GM12878 (cell line): ENCODE data around the gene DDX56. TPM values are rescaled to one million over a fixed set of nuclear protein-coding genes. Genes with fewer than 3 reads are reported as not detected.

Source experiments
- ATAC-seq: fragments of 200-7000 bp; cut with Tn5 transposase; 3 replicates; pipeline ENCODE4 v1.9.1; 2020; ENCODE audit warnings: mild to moderate bottlenecking, moderate library complexity
- BruUV-seq: library from RNA; stranded (reverse); fragments of 400-500 nt; replicated peaks from 2 replicates; lab custom pipeline; 2021; lab: Mats Ljungman, UMichigan
- CTCF ChIA-PET: fragments of 300-600 bp; sonication (Branson Sonifier 250); formaldehyde crosslinking; extraction: SDS; loops from one replicate; lab custom pipeline; 2021; ENCODE audit warnings: inconsistent platforms; lab: Yijun Ruan, JAX
- POLR2A ChIA-PET: fragments of 350-600 bp; formaldehyde crosslinking; extraction: SDS; loops from one replicate; lab custom pipeline; 2021; ENCODE audit warnings: inconsistent platforms; lab: Charles Lee
- RAD21 ChIA-PET: fragments of 300-600 bp; sonication (Branson Sonifier 250); formaldehyde crosslinking; loops from one replicate; lab custom pipeline; 2023; ENCODE audit warnings: antibody characterized with exemption; ENCODE audit not compliant: unreplicated experiment; lab: Charles Lee
- SMC1A ChIA-PET: fragments of 300-600 bp; sonication (Branson Sonifier 250); formaldehyde crosslinking; loops from one replicate; lab custom pipeline; 2023; ENCODE audit not compliant: unreplicated experiment, uncharacterized antibody; lab: Charles Lee
- DNase-seq: peaks from one replicate; pipeline ENCODE4 v3.0.0-alpha.2; 2011; ENCODE audit warnings: low read depth, low spot score
- FAIRE-seq: peaks from 3 replicates; lab custom pipeline; 2011; peaks lifted over from hg19 to GRCh38; lab: Jason Lieb, UNC
- H2AFZ ChIP-seq: 2 replicates; pipeline ENCODE4 v1.6.0; 2011; ENCODE audit warnings: low read depth, low read length, control low read depth; ENCODE audit not compliant: control insufficient read depth
- H3K27ac ChIP-seq: 2 replicates; pipeline ENCODE4 v1.5.1; 2011; ENCODE audit warnings: control low read depth; ENCODE audit not compliant: control insufficient read depth, insufficient read depth
- H3K27me3 ChIP-seq, 2 experiments: replicated peaks in 1 of 2; 2 replicates each; pipeline versions ENCODE4 v1.6.0 to v1.6.1; 2011; ENCODE audit warnings: low read length in 1 of 2; ENCODE audit not compliant: control insufficient read depth in 2 of 2, insufficient read depth in 2 of 2
- H3K36me3 ChIP-seq, 2 experiments: 2 replicates each; pipeline ENCODE4 v1.5.1; 2011; ENCODE audit warnings: low read length in 1 of 2; ENCODE audit not compliant: control insufficient read depth in 2 of 2, insufficient read depth in 2 of 2
- H3K4me1 ChIP-seq: 2 replicates; pipeline ENCODE4 v1.6.1; 2011; ENCODE audit warnings: mild to moderate bottlenecking, low read length, moderate library complexity, mixed read lengths; ENCODE audit not compliant: control insufficient read depth, insufficient read depth
- H3K4me2 ChIP-seq: 2 replicates; pipeline ENCODE4 v1.6.0; 2011; ENCODE audit warnings: control low read depth; ENCODE audit not compliant: control insufficient read depth, insufficient read depth
- H3K4me3 ChIP-seq: fragments of 200-600 bp; sonication (generic); 2 replicates; pipeline ENCODE4 v1.5.1; 2016
- H3K79me2 ChIP-seq: 2 replicates; pipeline ENCODE4 v1.6.0; 2011; ENCODE audit warnings: low read length; ENCODE audit not compliant: control insufficient read depth, insufficient read depth
- H3K9ac ChIP-seq: 2 replicates; pipeline ENCODE4 v1.8.0; 2011; ENCODE audit warnings: low read length, control low read depth, mixed read lengths; ENCODE audit not compliant: control insufficient read depth, insufficient read depth
- H3K9me3 ChIP-seq: replicated peaks from 3 replicates; pipeline ENCODE4 v1.5.1; 2011; ENCODE audit warnings: mild to moderate bottlenecking, low read length; ENCODE audit not compliant: control insufficient read depth, insufficient read depth
- H4K20me1 ChIP-seq: 2 replicates; pipeline ENCODE4 v1.6.0; 2011; ENCODE audit not compliant: control insufficient read depth, insufficient read depth
- ASH2L ChIP-seq: fragments of 300-600, 200-600 bp; sonication (generic); IDR thresholded peaks from 2 replicates; pipeline ENCODE4 v1.6.1; 2017; ENCODE audit warnings: low read depth, mild to moderate bottlenecking, borderline replicate concordance
- BCL11A ChIP-seq: IDR thresholded peaks from 2 replicates; pipeline ENCODE4 v1.6.1; 2011; ENCODE audit warnings: low read depth, low read length
- FOXM1 ChIP-seq: IDR thresholded peaks from 2 replicates; pipeline ENCODE4 v1.6.1; 2012; ENCODE audit warnings: low read depth, mild to moderate bottlenecking, inconsistent platforms, low read length, moderate library complexity
- HDAC2 ChIP-seq: fragments of 200-600 bp; sonication (generic); IDR thresholded peaks from 2 replicates; pipeline ENCODE4 v1.6.1; 2017
- MEF2B ChIP-seq: fragments of 450-650 bp; IDR thresholded peaks from 2 replicates; pipeline ENCODE4 v1.6.1; 2018; ENCODE audit warnings: mild to moderate bottlenecking, moderate library complexity; ENCODE audit not compliant: partially characterized antibody, poor library complexity, severe bottlenecking
- NBN ChIP-seq: fragments of 450-650 bp; IDR thresholded peaks from 2 replicates; pipeline ENCODE4 v1.6.1; 2016
- PML ChIP-seq: IDR thresholded peaks from 2 replicates; pipeline ENCODE4 v1.6.1; 2012; ENCODE audit warnings: low read length, inconsistent platforms
- POLR2AphosphoS2 ChIP-seq: IDR thresholded peaks from 2 replicates; pipeline ENCODE4 v1.6.1; 2011; ENCODE audit warnings: low read depth, mild to moderate bottlenecking, low read length, improper control_type of control experiment, moderate library complexity
- SRF ChIP-seq, 2 experiments: IDR thresholded peaks; 2 replicates each; pipeline ENCODE4 v1.6.1; 2011; ENCODE audit warnings: low read depth in 2 of 2, low read length in 2 of 2, mild to moderate bottlenecking in 1 of 2, moderate library complexity in 1 of 2
- TCF3 ChIP-seq: IDR thresholded peaks from 2 replicates; pipeline ENCODE4 v1.6.1; 2012; ENCODE audit warnings: low read depth, mild to moderate bottlenecking, low read length, borderline replicate concordance; ENCODE audit not compliant: insufficient read depth
- WGBS: methylation state at CpG from one replicate; pipeline ENCODE4 v1.1.6; 2016; ENCODE audit warnings: low lambda C conversion rate; ENCODE audit not compliant: insufficient replicate concordance, insufficient coverage; ENCODE audit errors: missing lambda C conversion rate; 5-methylcytosine and 5-hydroxymethylcytosine counted together
- in situ Hi-C: fragments of 300-500 bp; cut with MboI; formaldehyde crosslinking; loops from 9 replicates; pipeline ENCODE4 v1.14.3; 2018; ENCODE audit warnings: mixed read lengths
- intact Hi-C: fragments of 100-400 bp; cut with micrococcal nuclease; formaldehyde crosslinking; loops from one replicate; pipeline ENCODE4 v1.14.2; 2022; ENCODE audit not compliant: unreplicated experiment
- polyA plus RNA-seq, 11 experiments: library from polyadenylated mRNA; depleted of rRNA in 4 of 11; unstranded in 6 of 11; stranded (reverse) in 5 of 11; fragments of >200 nt; fragmentation: Nextera tagmentation in 4 of 11; fragmentation: Illumina TruSeq in 1 of 11; extraction: Ambion mirVana in 4 of 11; extraction: Trizol in 1 of 11; gene quantifications; 1 replicate in 1 of 11; 2 replicates in 10 of 11; pipeline versions ENCODE4 v1.2.1 to v1.2.3, GENCODE V29; 2011 to 2016; ENCODE audit warnings: inconsistent platforms in 2 of 11, missing spikeins in 2 of 11, low read depth in 1 of 11
- total RNA-seq, 4 experiments: library from RNA; depleted of rRNA in 3 of 4; stranded (reverse); fragments of >200 nt in 3 of 4; fragmentation: Illumina TruSeq in 1 of 4; extraction: Trizol in 1 of 4; gene quantifications; 2 replicates each; pipeline versions ENCODE4 v1.2.1 to v1.2.3, GENCODE V29; 2013 to 2021
- TF ChIP-seq, protein P1 (sequence below): fragments of 450-650 bp; formaldehyde crosslinking; IDR thresholded peaks from 2 replicates; pipeline ENCODE4 v1.4.0; 2020; ENCODE audit warnings: mild to moderate bottlenecking, moderate library complexity
- TF ChIP-seq, protein P2 (sequence below), 3 experiments: IDR thresholded peaks in 2 of 3; conservative IDR thresholded peaks in 1 of 3; 2 replicates each; pipeline ENCODE4 v1.5.1; 2011; ENCODE audit warnings: low read depth in 3 of 3, low read length in 3 of 3, mild to moderate bottlenecking in 3 of 3, control low read depth in 2 of 3, moderate library complexity in 2 of 3, inconsistent platforms in 1 of 3, mixed read lengths in 1 of 3; ENCODE audit not compliant: control insufficient read depth in 2 of 3, insufficient read depth in 1 of 3; ENCODE audit errors: extremely low read depth in 1 of 3
- TF ChIP-seq, protein P3 (sequence below): fragments of 450-650 bp; IDR thresholded peaks from 2 replicates; pipeline ENCODE4 v1.6.1; 2018; ENCODE audit warnings: mild to moderate bottlenecking, low read depth, moderate library complexity; ENCODE audit not compliant: partially characterized antibody
- TF ChIP-seq, protein P4 (sequence below): fragments of 450-650 bp; IDR thresholded peaks from 2 replicates; pipeline ENCODE4 v1.6.1; 2016; ENCODE audit warnings: mild to moderate bottlenecking

DDX56 gene
- total and polyA plus RNA-seq, 10 of the 15 experiments (the other 5 are each of a cell fraction or from before 2014, with no cell fraction given) = 19.8 to 136 (median 81.3) TPM

DNA sequence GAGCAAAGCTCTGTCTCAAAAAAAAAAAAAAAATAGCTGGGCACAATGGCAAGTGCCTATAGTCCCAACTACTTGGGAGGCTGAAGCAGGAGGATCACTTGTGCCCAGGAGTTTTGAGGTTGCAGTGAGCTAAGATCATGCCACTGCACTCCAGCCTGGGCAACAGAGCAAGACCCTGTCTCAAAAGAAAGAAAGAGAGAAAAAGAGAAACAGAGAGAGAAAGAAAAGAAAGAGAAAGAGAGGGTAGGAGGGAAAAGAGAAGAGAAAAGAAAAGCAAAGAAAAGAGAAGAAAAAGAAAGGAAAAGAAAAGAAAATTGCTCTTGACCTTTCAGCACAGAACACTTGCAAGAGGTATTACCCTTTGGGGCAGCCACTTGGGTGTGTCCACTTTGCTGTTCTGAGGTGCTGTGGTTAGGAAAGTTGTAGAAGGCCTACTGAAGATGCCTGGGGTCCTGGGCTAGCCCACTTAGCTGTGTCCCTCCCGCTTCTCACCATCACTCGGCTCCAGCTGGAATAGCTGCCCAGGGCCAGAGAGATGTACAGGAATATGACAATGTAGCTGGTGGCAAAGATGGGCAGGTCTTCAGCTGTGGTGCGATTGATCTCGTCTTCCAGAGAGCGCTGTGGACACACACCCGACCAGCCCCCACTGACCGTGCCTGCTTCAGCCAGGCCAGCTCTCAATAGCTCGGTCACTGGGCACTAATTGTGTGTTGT lies 38.2 kb downstream of the DDX56 start:
- intact Hi-C loops = no loop called here
- SMC1A ChIA-PET = interaction anchor here (1.0 kb wide), 1 partner anchor 13 kb away, joined by 3 read pairs; no protein-coding TSS in a partner anchor
- TF ChIP-seq FOXM1 (no peak), TCF3 (no peak), NBN (no peak), ASH2L (no peak), BCL11A (no peak), MEF2B (no peak), SRF (IDR thresholded peaks at IDR 0.05; ENCODE audit: low read depth in 2 of 2, low read length in 2 of 2) (no peak), POLR2AphosphoS2 (no peak), PML (no peak), HDAC2 (no peak)
- TF ChIP-seq, protein P1, sequence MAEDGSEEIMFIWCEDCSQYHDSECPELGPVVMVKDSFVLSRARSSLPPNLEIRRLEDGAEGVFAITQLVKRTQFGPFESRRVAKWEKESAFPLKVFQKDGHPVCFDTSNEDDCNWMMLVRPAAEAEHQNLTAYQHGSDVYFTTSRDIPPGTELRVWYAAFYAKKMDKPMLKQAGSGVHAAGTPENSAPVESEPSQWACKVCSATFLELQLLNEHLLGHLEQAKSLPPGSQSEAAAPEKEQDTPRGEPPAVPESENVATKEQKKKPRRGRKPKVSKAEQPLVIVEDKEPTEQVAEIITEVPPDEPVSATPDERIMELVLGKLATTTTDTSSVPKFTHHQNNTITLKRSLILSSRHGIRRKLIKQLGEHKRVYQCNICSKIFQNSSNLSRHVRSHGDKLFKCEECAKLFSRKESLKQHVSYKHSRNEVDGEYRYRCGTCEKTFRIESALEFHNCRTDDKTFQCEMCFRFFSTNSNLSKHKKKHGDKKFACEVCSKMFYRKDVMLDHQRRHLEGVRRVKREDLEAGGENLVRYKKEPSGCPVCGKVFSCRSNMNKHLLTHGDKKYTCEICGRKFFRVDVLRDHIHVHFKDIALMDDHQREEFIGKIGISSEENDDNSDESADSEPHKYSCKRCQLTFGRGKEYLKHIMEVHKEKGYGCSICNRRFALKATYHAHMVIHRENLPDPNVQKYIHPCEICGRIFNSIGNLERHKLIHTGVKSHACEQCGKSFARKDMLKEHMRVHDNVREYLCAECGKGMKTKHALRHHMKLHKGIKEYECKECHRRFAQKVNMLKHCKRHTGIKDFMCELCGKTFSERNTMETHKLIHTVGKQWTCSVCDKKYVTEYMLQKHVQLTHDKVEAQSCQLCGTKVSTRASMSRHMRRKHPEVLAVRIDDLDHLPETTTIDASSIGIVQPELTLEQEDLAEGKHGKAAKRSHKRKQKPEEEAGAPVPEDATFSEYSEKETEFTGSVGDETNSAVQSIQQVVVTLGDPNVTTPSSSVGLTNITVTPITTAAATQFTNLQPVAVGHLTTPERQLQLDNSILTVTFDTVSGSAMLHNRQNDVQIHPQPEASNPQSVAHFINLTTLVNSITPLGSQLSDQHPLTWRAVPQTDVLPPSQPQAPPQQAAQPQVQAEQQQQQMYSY = no peak
- TF ChIP-seq, protein P2, sequence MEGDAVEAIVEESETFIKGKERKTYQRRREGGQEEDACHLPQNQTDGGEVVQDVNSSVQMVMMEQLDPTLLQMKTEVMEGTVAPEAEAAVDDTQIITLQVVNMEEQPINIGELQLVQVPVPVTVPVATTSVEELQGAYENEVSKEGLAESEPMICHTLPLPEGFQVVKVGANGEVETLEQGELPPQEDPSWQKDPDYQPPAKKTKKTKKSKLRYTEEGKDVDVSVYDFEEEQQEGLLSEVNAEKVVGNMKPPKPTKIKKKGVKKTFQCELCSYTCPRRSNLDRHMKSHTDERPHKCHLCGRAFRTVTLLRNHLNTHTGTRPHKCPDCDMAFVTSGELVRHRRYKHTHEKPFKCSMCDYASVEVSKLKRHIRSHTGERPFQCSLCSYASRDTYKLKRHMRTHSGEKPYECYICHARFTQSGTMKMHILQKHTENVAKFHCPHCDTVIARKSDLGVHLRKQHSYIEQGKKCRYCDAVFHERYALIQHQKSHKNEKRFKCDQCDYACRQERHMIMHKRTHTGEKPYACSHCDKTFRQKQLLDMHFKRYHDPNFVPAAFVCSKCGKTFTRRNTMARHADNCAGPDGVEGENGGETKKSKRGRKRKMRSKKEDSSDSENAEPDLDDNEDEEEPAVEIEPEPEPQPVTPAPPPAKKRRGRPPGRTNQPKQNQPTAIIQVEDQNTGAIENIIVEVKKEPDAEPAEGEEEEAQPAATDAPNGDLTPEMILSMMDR (IDR thresholded peaks at IDR 0.05 in 2 of 3, conservative IDR thresholded peaks at IDR 0.05 in 1 of 3; ENCODE audit: control insufficient read depth in 2 of 3, extremely low read depth in 1 of 3, insufficient read depth in 1 of 3, low read depth in 3 of 3, low read length in 3 of 3) = no peak
- TF ChIP-seq, protein P3, sequence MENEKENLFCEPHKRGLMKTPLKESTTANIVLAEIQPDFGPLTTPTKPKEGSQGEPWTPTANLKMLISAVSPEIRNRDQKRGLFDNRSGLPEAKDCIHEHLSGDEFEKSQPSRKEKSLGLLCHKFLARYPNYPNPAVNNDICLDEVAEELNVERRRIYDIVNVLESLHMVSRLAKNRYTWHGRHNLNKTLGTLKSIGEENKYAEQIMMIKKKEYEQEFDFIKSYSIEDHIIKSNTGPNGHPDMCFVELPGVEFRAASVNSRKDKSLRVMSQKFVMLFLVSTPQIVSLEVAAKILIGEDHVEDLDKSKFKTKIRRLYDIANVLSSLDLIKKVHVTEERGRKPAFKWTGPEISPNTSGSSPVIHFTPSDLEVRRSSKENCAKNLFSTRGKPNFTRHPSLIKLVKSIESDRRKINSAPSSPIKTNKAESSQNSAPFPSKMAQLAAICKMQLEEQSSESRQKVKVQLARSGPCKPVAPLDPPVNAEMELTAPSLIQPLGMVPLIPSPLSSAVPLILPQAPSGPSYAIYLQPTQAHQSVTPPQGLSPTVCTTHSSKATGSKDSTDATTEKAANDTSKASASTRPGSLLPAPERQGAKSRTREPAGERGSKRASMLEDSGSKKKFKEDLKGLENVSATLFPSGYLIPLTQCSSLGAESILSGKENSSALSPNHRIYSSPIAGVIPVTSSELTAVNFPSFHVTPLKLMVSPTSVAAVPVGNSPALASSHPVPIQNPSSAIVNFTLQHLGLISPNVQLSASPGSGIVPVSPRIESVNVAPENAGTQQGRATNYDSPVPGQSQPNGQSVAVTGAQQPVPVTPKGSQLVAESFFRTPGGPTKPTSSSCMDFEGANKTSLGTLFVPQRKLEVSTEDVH = no peak
- TF ChIP-seq, protein P4, sequence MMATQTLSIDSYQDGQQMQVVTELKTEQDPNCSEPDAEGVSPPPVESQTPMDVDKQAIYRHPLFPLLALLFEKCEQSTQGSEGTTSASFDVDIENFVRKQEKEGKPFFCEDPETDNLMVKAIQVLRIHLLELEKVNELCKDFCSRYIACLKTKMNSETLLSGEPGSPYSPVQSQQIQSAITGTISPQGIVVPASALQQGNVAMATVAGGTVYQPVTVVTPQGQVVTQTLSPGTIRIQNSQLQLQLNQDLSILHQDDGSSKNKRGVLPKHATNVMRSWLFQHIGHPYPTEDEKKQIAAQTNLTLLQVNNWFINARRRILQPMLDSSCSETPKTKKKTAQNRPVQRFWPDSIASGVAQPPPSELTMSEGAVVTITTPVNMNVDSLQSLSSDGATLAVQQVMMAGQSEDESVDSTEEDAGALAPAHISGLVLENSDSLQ = no peak

More for the DNA sequence above, 38.2 kb downstream of the DDX56 start:
- Histone ChIP-seq H3K36me3 (no peaks in the 10 kb centered on the region), H2AFZ (no peak overlapping the region), H3K4me3 (no peak overlapping the region), H3K9me3 (no peaks in the 10 kb centered on the region), H3K27me3 (no peaks in the 10 kb centered on the region), H3K9ac (no peak overlapping the region), H3K4me1 (no peaks in the 10 kb centered on the region), H4K20me1 (no peaks in the 10 kb centered on the region), H3K27ac (no peak overlapping the region), H3K79me2 (no peaks in the 10 kb centered on the region), H3K4me2 (no peak overlapping the region)
- ChIA-PET RAD21 (interaction anchor here (0.6 to 1.0 kb wide), 2 partner anchors 30 to 58 kb away, joined by 3 to 4 read pairs; no protein-coding TSS in a partner anchor), CTCF (interaction anchor here (0.6 to 4.5 kb wide), 14 partner anchors 9 to 1409 kb away, joined by 3 to 28 read pairs (median 4); no protein-coding TSS in a partner anchor), POLR2A (no interaction called here)
- ATAC-seq = no peak
- in situ Hi-C loops = no loop called here
- WGBS = 35% methylated on average over 8 of the region's 8 CpGs
- no peak for DNase-seq
- no TSS peak for BruUV-seq
- no peak for FAIRE-seq
